Tibial nerve (tissue), 4 donors: Measurements from ENCODE around the gene SSBP2. TPM values are rescaled to one million over a fixed set of nuclear protein-coding genes. Genes with fewer than 3 reads are reported as not detected.
A peak's percentile ranks its signal among the peaks of the same experiment; 100 is the strongest.

Experiments
- DNase-seq, 2 donors: peaks; one replicate each; pipeline ENCODE4 v3.0.0-alpha.2; 2019; ENCODE audit warnings: low spot score in 2 of 2
- H3K27ac ChIP-seq, 4 donors: fragments of 200-600 bp; sonication (generic) in 3 of 4; one replicate each; pipeline ENCODE4 v1.5.1; 2017 to 2019; ENCODE audit warnings: mild to moderate bottlenecking in 1 of 4
- H3K27me3 ChIP-seq, 2 donors: fragments of 200-600 bp; sonication (generic) in 1 of 2; one replicate each; pipeline versions ENCODE4 v1.5.1 to v1.6.0; 2017 to 2019
- H3K36me3 ChIP-seq, 3 donors: fragments of 200-600 bp; sonication (generic); one replicate each; pipeline ENCODE4 v1.5.1; 2018 to 2019
- H3K4me1 ChIP-seq, 4 donors: fragments of 200-600 bp; sonication (generic) in 3 of 4; one replicate each; pipeline ENCODE4 v1.5.1; 2017 to 2019
- H3K4me3 ChIP-seq, 4 donors: fragments of 200-600 bp; sonication (generic) in 3 of 4; one replicate each; pipeline ENCODE4 v1.5.1; 2017 to 2019; ENCODE audit warnings: mild to moderate bottlenecking in 1 of 4, moderate library complexity in 1 of 4
- H3K9me3 ChIP-seq, 4 donors: fragments of 200-600 bp; sonication (generic) in 3 of 4; one replicate each; pipeline ENCODE4 v1.5.1; 2017 to 2019
- EP300 ChIP-seq, 2 donors: sonication (generic); formaldehyde crosslinking; IDR thresholded peaks; one replicate each; pipeline ENCODE4 v1.6.1; 2017; ENCODE audit warnings: antibody characterized with exemption in 2 of 2, mild to moderate bottlenecking in 1 of 2
- POLR2A ChIP-seq, 2 donors: fragments of 450-650 bp; IDR thresholded peaks; one replicate each; pipeline ENCODE4 v1.6.1; 2017; ENCODE audit warnings: antibody characterized with exemption in 2 of 2, mild to moderate bottlenecking in 2 of 2, moderate library complexity in 2 of 2
- WGBS, 2 donors: methylation state at CpG; one replicate each; pipeline ENCODE4 v1.1.5; 2018; 5-methylcytosine and 5-hydroxymethylcytosine counted together
- total RNA-seq, 4 donors: library from RNA; depleted of rRNA; stranded (reverse); fragments of >200 nt; gene quantifications; one replicate each; pipeline ENCODE4 v1.1.0, GENCODE V29; 2016
- TF ChIP-seq, protein P1 (sequence below), 5 experiments: fragments of 200-600 bp in 3 of 5; fragments of 450-650 bp in 2 of 5; sonication (generic) in 3 of 5; IDR thresholded peaks; one replicate each; pipeline ENCODE4 v1.5.1; 2016 to 2019; ENCODE audit warnings: antibody characterized with exemption in 5 of 5, mild to moderate bottlenecking in 3 of 5, moderate library complexity in 2 of 5

The SSBP2 gene
- total RNA-seq, 4 donors from 2014 or later, result 62.6 to 95.1 (median 77.5) TPM

- Histone ChIP-seq H3K27me3 (no peaks in the 10 kb centered on the region), H3K4me1 (no peaks in the 10 kb centered on the region), H3K4me3 (no peak overlapping the region), H3K9me3 (no peaks in the 10 kb centered on the region), H3K36me3 (no peaks in the 10 kb centered on the region), H3K27ac (no peak overlapping the region)
- no peak for DNase-seq
- TF ChIP-seq EP300 (IDR thresholded peaks at IDR 0.05) (no peak), POLR2A (IDR thresholded peaks at IDR 0.05) (no peak)
- TF ChIP-seq, protein P1, sequence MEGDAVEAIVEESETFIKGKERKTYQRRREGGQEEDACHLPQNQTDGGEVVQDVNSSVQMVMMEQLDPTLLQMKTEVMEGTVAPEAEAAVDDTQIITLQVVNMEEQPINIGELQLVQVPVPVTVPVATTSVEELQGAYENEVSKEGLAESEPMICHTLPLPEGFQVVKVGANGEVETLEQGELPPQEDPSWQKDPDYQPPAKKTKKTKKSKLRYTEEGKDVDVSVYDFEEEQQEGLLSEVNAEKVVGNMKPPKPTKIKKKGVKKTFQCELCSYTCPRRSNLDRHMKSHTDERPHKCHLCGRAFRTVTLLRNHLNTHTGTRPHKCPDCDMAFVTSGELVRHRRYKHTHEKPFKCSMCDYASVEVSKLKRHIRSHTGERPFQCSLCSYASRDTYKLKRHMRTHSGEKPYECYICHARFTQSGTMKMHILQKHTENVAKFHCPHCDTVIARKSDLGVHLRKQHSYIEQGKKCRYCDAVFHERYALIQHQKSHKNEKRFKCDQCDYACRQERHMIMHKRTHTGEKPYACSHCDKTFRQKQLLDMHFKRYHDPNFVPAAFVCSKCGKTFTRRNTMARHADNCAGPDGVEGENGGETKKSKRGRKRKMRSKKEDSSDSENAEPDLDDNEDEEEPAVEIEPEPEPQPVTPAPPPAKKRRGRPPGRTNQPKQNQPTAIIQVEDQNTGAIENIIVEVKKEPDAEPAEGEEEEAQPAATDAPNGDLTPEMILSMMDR (IDR thresholded peaks at IDR 0.05), result no peak
Measured at GRCh38 chr5:81517462-81517861, 233.4 kb downstream of the SSBP2 start.

DNA sequence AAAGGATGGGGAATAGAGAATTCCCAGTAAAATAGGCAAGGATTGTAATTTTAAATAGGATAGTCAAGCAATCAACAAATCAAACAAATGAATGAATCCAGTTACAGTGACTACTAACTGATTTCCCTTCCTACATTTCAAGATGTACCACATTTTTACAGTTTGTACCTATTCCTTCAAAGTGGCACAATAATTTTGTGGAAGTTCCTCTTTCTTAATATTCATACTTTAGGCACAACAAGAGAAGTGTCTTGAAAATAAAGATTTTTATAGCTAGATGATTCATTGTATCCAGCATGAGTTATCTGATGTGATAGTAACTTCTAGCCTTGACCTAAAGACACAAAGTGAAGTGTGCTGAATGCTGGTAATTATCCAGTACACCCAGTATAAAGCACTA, 234.8 kb downstream of the SSBP2 start:
- no peak for DNase-seq

GRCh38 chr5:81513982-81514381, 236.9 kb downstream of the SSBP2 start:
- no peak for DNase-seq
- Histone ChIP-seq H3K4me3 (no peak overlapping the region), H3K27ac (no peak overlapping the region), H3K4me1 (no peaks in the 10 kb centered on the region), H3K27me3 (no peaks in the 10 kb centered on the region), H3K9me3 (no peaks in the 10 kb centered on the region), H3K36me3 (no peaks in the 10 kb centered on the region)
- TF ChIP-seq, protein P1 (IDR thresholded peaks at IDR 0.05), result no peak
- no peak for TF ChIP-seq EP300 (IDR thresholded peaks at IDR 0.05)

More for the DNA sequence above, 234.8 kb downstream of the SSBP2 start:
- Histone ChIP-seq H3K36me3 (no peaks in the 10 kb centered on the region), H3K9me3 (no peaks in the 10 kb centered on the region), H3K27ac (no peak overlapping the region), H3K4me1 (no peaks in the 10 kb centered on the region), H3K27me3 (no peaks in the 10 kb centered on the region), H3K4me3 (no peak overlapping the region)
- TF ChIP-seq, protein P1 (IDR thresholded peaks at IDR 0.05), result no peak
- no peak for TF ChIP-seq POLR2A (IDR thresholded peaks at IDR 0.05)
- TF ChIP-seq EP300 (IDR thresholded peaks at IDR 0.05), result no peak

- Histone ChIP-seq H3K4me3 (no peak overlapping the region), H3K9me3 (no peaks in the 10 kb centered on the region), H3K4me1 (no peaks in the 10 kb centered on the region), H3K27me3 (no peaks in the 10 kb centered on the region), H3K36me3 (no peaks in the 10 kb centered on the region), H3K27ac (no peak overlapping the region)
- no peak for DNase-seq
- WGBS, 2 donors, result 95 to 98% methylated on average over 2 of the region's 2 CpGs
- TF ChIP-seq, protein P1 (IDR thresholded peaks at IDR 0.05), result no peak
- TF ChIP-seq EP300 (IDR thresholded peaks at IDR 0.05) (no peak), POLR2A (IDR thresholded peaks at IDR 0.05) (no peak)
Measured at GRCh38 chr5:81513473-81513872, 237.4 kb downstream of the SSBP2 start.

DNA sequence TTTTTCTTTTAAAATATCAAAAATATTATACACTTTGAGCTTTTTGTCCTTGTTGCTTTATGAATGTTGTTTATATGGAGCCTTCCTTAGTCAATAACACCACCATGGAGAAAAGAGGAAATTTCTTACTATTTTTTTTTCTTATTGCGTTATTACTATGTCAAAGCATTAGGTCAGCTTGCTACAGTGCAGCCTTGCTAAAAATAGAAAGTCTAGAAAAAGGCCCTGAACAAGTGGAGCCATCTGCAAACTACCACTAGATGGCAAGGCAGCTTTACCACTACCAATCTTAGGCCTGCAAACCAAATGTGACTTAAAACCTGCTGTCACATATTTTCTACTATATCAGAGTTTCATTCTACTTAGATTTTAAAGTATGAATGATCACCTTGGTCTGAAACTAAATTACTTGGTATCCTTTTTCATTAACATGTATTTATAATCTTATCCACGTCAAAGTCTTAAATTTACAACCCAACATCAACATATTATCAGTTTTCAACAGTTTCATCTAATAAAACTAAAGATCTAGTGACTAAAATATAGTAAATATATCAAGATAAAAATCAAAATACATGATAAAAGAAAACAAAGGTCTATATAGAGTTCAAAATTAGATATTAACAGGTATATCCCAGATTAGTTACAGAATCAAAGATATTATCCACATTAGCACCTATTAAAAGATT, 243.9 kb downstream of the SSBP2 start:
- Histone ChIP-seq H3K4me1 (peaks cover 0 to 29% (median 5%) of the 10 kb centered on the region in 4 donors), H3K36me3 (no peaks in the 10 kb centered on the region), H3K27me3 (no peaks in the 10 kb centered on the region), H3K4me3 (no peak overlapping the region), H3K9me3 (no peaks in the 10 kb centered on the region), H3K27ac (peak overlapping the region; percentile 41 to 78 (median 66))
- WGBS, 2 donors, result 18 to 24% methylated on average over 2 of the region's 2 CpGs
- TF ChIP-seq EP300 (IDR thresholded peaks at IDR 0.05), result peak; percentile 84 to 86
- TF ChIP-seq, protein P1 (IDR thresholded peaks at IDR 0.05), result peak; percentile 83 to 91 (median 87)
- TF ChIP-seq POLR2A (IDR thresholded peaks at IDR 0.05), result no peak
- DNase-seq, result peak; percentile 33 to 70
